ENCODE data around the gene FLNA. TPM values are rescaled to one million over a fixed set of nuclear protein-coding genes. Genes with fewer than 3 reads are reported as not detected.
A peak's percentile ranks its signal among the peaks of the same experiment; 100 is the strongest.

FLNA gene
- total and polyA plus RNA-seq, 9 of the 15 experiments (the other 6 are each of a cell fraction or from before 2014, with no cell fraction given): 6.2 to 735 (median 135) TPM

DNA sequence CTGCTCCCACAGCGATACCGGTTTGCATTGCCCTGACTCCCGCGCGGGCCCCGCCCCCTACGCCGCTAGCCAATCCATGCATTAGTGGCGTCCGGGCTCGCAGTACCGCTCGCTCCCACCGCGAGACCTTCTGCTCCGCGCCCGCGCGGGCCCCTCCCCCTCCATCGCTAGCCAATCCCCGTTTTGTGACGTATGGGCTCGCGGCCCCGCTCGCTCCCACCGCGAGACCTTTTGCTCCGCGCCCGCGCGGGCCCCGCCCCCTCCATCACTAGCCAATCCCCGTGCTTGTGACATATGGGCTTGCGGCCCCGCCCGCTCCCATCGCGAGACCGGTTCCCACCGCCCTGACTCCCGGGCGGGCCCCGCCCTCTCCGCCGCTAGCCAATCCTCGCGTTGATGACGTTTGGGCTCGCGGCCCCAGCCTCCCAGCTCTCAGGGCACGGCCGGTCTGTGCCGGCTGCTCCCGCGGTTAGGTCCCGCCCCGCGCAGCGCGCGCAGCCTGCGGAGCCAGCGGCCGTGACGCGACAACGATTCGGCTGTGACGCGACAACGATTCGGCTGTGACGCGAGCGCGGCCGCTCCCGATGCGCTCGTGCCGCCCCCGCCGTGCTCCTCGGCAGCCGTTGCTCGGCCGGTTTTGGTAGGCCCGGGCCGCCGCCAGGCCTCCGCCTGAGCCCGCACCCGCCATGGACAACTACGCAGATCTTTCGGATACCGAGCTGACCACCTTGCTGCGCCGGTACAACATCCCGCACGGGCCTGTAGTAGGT is 4.5 kb upstream of the FLNA start, which contains the start of gene EMD (continued):
- TF ChIP-seq NFYB (IDR thresholded peaks at IDR 0.05; ENCODE audit: extremely low read depth, insufficient read length) (peak; percentile 51), XRCC5 (IDR thresholded peaks at IDR 0.05; ENCODE audit: low read depth, low read length) (peak; percentile 22; the same call in 1 of the 2 replicates), ZFPM2 (CRISPR knock-in tag; IDR thresholded peaks at IDR 0.05) (no peak), BCOR (IDR thresholded peaks at IDR 0.05) (peak; percentile 51; the same call in 1 of the 2 replicates), KHSRP (IDR thresholded peaks at IDR 0.05) (peak; percentile 89), NR2C1 (IDR thresholded peaks at IDR 0.05) (no peak), NR2C1 (tag; IDR thresholded peaks at IDR 0.05) (no peak), JUND (IDR thresholded peaks at IDR 0.05; ENCODE audit: borderline replicate concordance, low read depth, low read length) (no peak), JUND (tag; IDR thresholded peaks at IDR 0.05; ENCODE audit: borderline replicate concordance, low read depth, low read length) (0 out of 3 replicates have a peak, but pooled peaks have one; percentile 9), RBM34 (IDR thresholded peaks at IDR 0.05; ENCODE audit: borderline replicate concordance, insufficient read depth, low read length) (0 out of 2 replicates have a peak, but pooled peaks have one; percentile 58), CREB1 (IDR thresholded peaks at IDR 0.05) (peak; percentile 100), CREB1 (CRISPR knock-in tag; IDR thresholded peaks at IDR 0.05) (peak; percentile 98), CHD2 (IDR thresholded peaks at IDR 0.05; ENCODE audit: low read depth, low read length) (peak; percentile 97), RB1 (IDR thresholded peaks at IDR 0.05; ENCODE audit: low read depth) (peak; percentile 82), SRF (CRISPR knock-in tag; IDR thresholded peaks at IDR 0.05) (peak in 1 of 2 experiments; percentile 12; a peak in 1 of 4 replicates), ZFP1 (CRISPR knock-in tag; IDR thresholded peaks at IDR 0.05) (no peak), CTBP1 (IDR thresholded peaks at IDR 0.05; ENCODE audit: borderline replicate concordance) (peak; percentile 51), TBP (optimal IDR thresholded peaks at IDR 0.05; ENCODE audit: low read depth, low read length) (peak; percentile 47), POLR2AphosphoS2 (IDR thresholded peaks at IDR 0.05; ENCODE audit: low read length) (no peak), NBN (IDR thresholded peaks at IDR 0.05; ENCODE audit: low read depth) (peak; percentile 78), WHSC1 (IDR thresholded peaks at IDR 0.05; ENCODE audit: low read length) (no peak), LCOR (CRISPR knock-in tag; IDR thresholded peaks at IDR 0.05) (no peak), ZNF780A (CRISPR knock-in tag; IDR thresholded peaks at IDR 0.05) (no peak), ZBTB1 (CRISPR knock-in tag; IDR thresholded peaks at IDR 0.05; ENCODE audit: borderline replicate concordance, low read depth) (no peak), ATF1 (CRISPR knock-in tag; IDR thresholded peaks at IDR 0.05) (peak; percentile 56; the same call in 1 of the 2 replicates), ATF1 (tag; IDR thresholded peaks at IDR 0.05) (peak; percentile 99)
- TF ChIP-seq, protein P1, sequence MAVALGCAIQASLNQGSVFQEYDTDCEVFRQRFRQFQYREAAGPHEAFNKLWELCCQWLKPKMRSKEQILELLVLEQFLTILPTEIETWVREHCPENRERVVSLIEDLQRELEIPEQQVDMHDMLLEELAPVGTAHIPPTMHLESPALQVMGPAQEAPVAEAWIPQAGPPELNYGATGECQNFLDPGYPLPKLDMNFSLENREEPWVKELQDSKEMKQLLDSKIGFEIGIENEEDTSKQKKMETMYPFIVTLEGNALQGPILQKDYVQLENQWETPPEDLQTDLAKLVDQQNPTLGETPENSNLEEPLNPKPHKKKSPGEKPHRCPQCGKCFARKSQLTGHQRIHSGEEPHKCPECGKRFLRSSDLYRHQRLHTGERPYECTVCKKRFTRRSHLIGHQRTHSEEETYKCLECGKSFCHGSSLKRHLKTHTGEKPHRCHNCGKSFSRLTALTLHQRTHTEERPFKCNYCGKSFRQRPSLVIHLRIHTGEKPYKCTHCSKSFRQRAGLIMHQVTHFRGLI (CRISPR knock-in tag; IDR thresholded peaks at IDR 0.05): no peak
- TF ChIP-seq, protein P2, sequence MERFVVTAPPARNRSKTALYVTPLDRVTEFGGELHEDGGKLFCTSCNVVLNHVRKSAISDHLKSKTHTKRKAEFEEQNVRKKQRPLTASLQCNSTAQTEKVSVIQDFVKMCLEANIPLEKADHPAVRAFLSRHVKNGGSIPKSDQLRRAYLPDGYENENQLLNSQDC (CRISPR knock-in tag; IDR thresholded peaks at IDR 0.05): no peak
- TF ChIP-seq, protein P3, sequence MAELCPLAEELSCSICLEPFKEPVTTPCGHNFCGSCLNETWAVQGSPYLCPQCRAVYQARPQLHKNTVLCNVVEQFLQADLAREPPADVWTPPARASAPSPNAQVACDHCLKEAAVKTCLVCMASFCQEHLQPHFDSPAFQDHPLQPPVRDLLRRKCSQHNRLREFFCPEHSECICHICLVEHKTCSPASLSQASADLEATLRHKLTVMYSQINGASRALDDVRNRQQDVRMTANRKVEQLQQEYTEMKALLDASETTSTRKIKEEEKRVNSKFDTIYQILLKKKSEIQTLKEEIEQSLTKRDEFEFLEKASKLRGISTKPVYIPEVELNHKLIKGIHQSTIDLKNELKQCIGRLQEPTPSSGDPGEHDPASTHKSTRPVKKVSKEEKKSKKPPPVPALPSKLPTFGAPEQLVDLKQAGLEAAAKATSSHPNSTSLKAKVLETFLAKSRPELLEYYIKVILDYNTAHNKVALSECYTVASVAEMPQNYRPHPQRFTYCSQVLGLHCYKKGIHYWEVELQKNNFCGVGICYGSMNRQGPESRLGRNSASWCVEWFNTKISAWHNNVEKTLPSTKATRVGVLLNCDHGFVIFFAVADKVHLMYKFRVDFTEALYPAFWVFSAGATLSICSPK (IDR thresholded peaks at IDR 0.05; ENCODE audit: borderline replicate concordance): no peak
